Colonic mucosa (tissue), 4 donors: ENCODE data around the gene KRT33A. TPM values are rescaled to one million over a fixed set of nuclear protein-coding genes. Genes with fewer than 3 reads are reported as not detected.
"Not testable (repeated sequence)": the region's sequence is repeated elsewhere in the genome, so short reads cannot be mapped to it uniquely, and the experiment has no call there.

ENCODE experiments used
- DNase-seq: peaks from one replicate; pipeline ENCODE4 v3.0.0-alpha.2; 2020
- H3K27ac ChIP-seq: fragments of 200-600 bp; one replicate; pipeline ENCODE4 v1.8.0; 2021
- H3K27me3 ChIP-seq: fragments of 200-600 bp; one replicate; pipeline ENCODE4 v1.8.0; 2021
- H3K36me3 ChIP-seq: fragments of 200-600 bp; one replicate; pipeline ENCODE4 v1.8.0; 2021
- H3K4me1 ChIP-seq: fragments of 200-600 bp; one replicate; pipeline ENCODE4 v1.8.0; 2021; ENCODE audit warnings: mild to moderate bottlenecking
- H3K4me3 ChIP-seq: fragments of 200-600 bp; one replicate; pipeline ENCODE4 v1.8.0; 2021
- H3K9ac ChIP-seq, 2 donors: one replicate each; pipeline ENCODE4 v1.7.0; 2013; ENCODE audit warnings: control low read depth in 2 of 2, low read depth in 2 of 2, low read length in 2 of 2
- H3K9me3 ChIP-seq: fragments of 200-600 bp; one replicate; pipeline ENCODE4 v1.8.0; 2021
- CTCF ChIP-seq: fragments of 200-600 bp; IDR thresholded peaks from one replicate; pipeline ENCODE4 v1.8.0; 2022; ENCODE audit warnings: antibody characterized with exemption, mild to moderate bottlenecking
- intact Hi-C: fragments of 100-400 bp; cut with DNase I; formaldehyde crosslinking; loops from one replicate; pipeline ENCODE4 v1.14.1; 2022
- total RNA-seq, 2 donors: library from RNA; stranded (reverse); fragmentation: NEBNext Ultra II Directional in 1 of 2; extraction: Animal tissue kit (Norgen Biotek cat#: 25700) in 1 of 2; gene quantifications; one replicate each; pipeline ENCODE4 v1.2.1, GENCODE V29; 2021
- donor health status: healthy.
- donor health status: DM: no; HTN: no; CAD: no.
- donor health status: DM: no; HTN: no; CAD: no.

Gene KRT33A
- total RNA-seq, 2 donors from 2014 or later, result not detected

GRCh38 chr17:41354536-41354935 is 3.9 kb upstream of the KRT33A start:
- Histone ChIP-seq H3K9me3 (no peaks in the 10 kb centered on the region), H3K27me3 (no peaks in the 10 kb centered on the region), H3K4me1 (no peaks in the 10 kb centered on the region), H3K36me3 (no peaks in the 10 kb centered on the region), H3K9ac (no peak overlapping the region), H3K27ac (no peak overlapping the region), H3K4me3 (no peak overlapping the region)
- TF ChIP-seq CTCF, result no peak
- intact Hi-C loops, result no loop called here
- no peak for DNase-seq

GRCh38 chr17:41352597-41353366 is 2.2 kb upstream of the KRT33A start:
- DNase-seq, result no peak
- intact Hi-C loops, result no loop called here
- Histone ChIP-seq H3K9me3 (no peaks in the 10 kb centered on the region), H3K27me3 (no peaks in the 10 kb centered on the region), H3K27ac (no peak overlapping the region), H3K4me1 (no peaks in the 10 kb centered on the region), H3K9ac (no peak overlapping the region), H3K36me3 (no peaks in the 10 kb centered on the region), H3K4me3 (no peak overlapping the region)
- no peak for TF ChIP-seq CTCF

GRCh38 chr17:41351177-41351576 is 549 bp upstream of the KRT33A start:
- no peaks in the 10 kb centered on the region for H3K4me1 ChIP-seq
- intact Hi-C loops, result no loop called here
- no peak overlapping the region for H3K27ac ChIP-seq
- no peaks in the 10 kb centered on the region for H3K27me3 ChIP-seq
- no peaks in the 10 kb centered on the region for H3K9me3 ChIP-seq
- no peak for TF ChIP-seq CTCF
- no peak for DNase-seq
- no peak overlapping the region for H3K9ac ChIP-seq
- H3K36me3 ChIP-seq, result no peaks in the 10 kb centered on the region
- H3K4me3 ChIP-seq, result no peak overlapping the region

GRCh38 chr17:41347869-41348760 is 2.5 kb downstream of the KRT33A start:
- Histone ChIP-seq H3K4me1 (no peaks in the 10 kb centered on the region), H3K9me3 (no peaks in the 10 kb centered on the region), H3K4me3 (no peak overlapping the region), H3K27me3 (no peaks in the 10 kb centered on the region), H3K36me3 (no peaks in the 10 kb centered on the region), H3K9ac (no peak overlapping the region), H3K27ac (no peak overlapping the region)
- DNase-seq, result no peak
- no peak for TF ChIP-seq CTCF
- intact Hi-C loops, result no loop called here

- DNase-seq, H3K36me3 ChIP-seq, H3K9me3 ChIP-seq, H3K9ac ChIP-seq, H3K27me3 ChIP-seq, H3K4me3 ChIP-seq, intact Hi-C loops, H3K4me1 ChIP-seq, H3K27ac ChIP-seq: not testable (repeated sequence)
These were observed 4.2 kb downstream of the KRT33A start for GRCh38 chr17:41346421-41346820.

GRCh38 chr17:41345992-41346391 is 4.6 kb downstream of the KRT33A start:
- no peaks in the 10 kb centered on the region for H3K9me3 ChIP-seq
- H3K4me1 ChIP-seq, result no peaks in the 10 kb centered on the region
- H3K4me3 ChIP-seq, result no peak overlapping the region
- no peak overlapping the region for H3K9ac ChIP-seq
- intact Hi-C loops, result no loop called here
- TF ChIP-seq CTCF, result no peak
- no peak overlapping the region for H3K27ac ChIP-seq
- no peaks in the 10 kb centered on the region for H3K36me3 ChIP-seq
- no peaks in the 10 kb centered on the region for H3K27me3 ChIP-seq
- DNase-seq, result no peak
